WI38 (cell line): Measurements from ENCODE around the gene PRDM16.

Source experiments
- H3K4me3 ChIP-seq: 2 replicates; pipeline ENCODE4 v1.5.1; 2011; ENCODE audit warnings: low read depth, mild to moderate bottlenecking, control low read depth, low read length
- CTCF ChIP-seq: IDR thresholded peaks from 2 replicates; pipeline ENCODE4 v1.5.1; 2012; ENCODE audit warnings: low read depth, mild to moderate bottlenecking, control low read depth, low read length

PRDM16 gene

GRCh38 chr1:3091334-3091733 is 22.3 kb downstream of the PRDM16 start:
- no peak overlapping the region for H3K4me3 ChIP-seq
- TF ChIP-seq CTCF = no peak

- TF ChIP-seq CTCF = no peak
- no peak overlapping the region for H3K4me3 ChIP-seq
These were observed 23.5 kb downstream of the PRDM16 start for GRCh38 chr1:3092530-3092929.

- H3K4me3 ChIP-seq = no peak overlapping the region
- no peak for TF ChIP-seq CTCF
These were observed 25.1 kb downstream of the PRDM16 start for GRCh38 chr1:3093898-3094626.

- no peak overlapping the region for H3K4me3 ChIP-seq
- no peak for TF ChIP-seq CTCF
These were observed 26.1 kb downstream of the PRDM16 start for GRCh38 chr1:3094863-3095780.

- H3K4me3 ChIP-seq = no peak overlapping the region
- TF ChIP-seq CTCF = no peak
These were observed 27.3 kb downstream of the PRDM16 start for GRCh38 chr1:3096345-3096744.

GRCh38 chr1:3097231-3097630 is 28.2 kb downstream of the PRDM16 start:
- no peak overlapping the region for H3K4me3 ChIP-seq
- TF ChIP-seq CTCF = no peak

- no peak overlapping the region for H3K4me3 ChIP-seq
- no peak for TF ChIP-seq CTCF
These were observed 28.9 kb downstream of the PRDM16 start for GRCh38 chr1:3097861-3098260.
